ENCODE results near the gene MYF5. TPM values are rescaled to one million over a fixed set of nuclear protein-coding genes. Genes with fewer than 3 reads are reported as not detected.

MYF5 gene
- total RNA-seq, 1 experiment from 2014 or later, result not detected

DNA sequence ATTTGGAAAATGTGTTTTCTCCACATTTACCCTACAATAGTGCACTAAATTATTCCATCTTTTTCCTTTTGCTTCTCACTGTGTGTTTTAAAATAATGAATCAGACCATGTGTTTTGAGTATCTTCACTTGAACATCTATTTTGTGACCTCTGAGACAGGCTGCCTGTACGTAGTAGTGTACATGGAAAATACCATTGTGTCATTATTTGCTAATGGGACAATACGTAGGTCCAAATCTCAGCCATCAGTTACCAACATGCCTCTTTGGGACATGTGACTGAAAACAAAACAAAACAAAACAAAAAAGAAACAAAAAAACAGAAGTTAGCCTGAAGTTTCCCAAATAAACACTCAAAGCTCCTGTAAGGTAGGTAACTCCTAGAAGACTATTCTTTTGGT, 16.4 kb upstream of the MYF5 start:
- Histone ChIP-seq H3K4me1 (replicated peaks; ENCODE audit: insufficient read depth) (peaks cover 20% of the 10 kb centered on the region), H3F3A (ENCODE audit: insufficient read depth, low read depth) (peaks cover 14% of the 10 kb centered on the region), H4K20me1 (ENCODE audit: insufficient read depth) (no peaks in the 10 kb centered on the region), H3K79me2 (ENCODE audit: low read depth) (no peaks in the 10 kb centered on the region), H3K27me3 (ENCODE audit: insufficient read depth, low read depth) (no peaks in the 10 kb centered on the region), H3K4me3 (no peak overlapping the region), H3K27ac (no peak overlapping the region), H3K4me2 (no peak overlapping the region), H3K9me3 (ENCODE audit: insufficient read depth, low read depth) (no peaks in the 10 kb centered on the region), H2AFZ (no peak overlapping the region), H3K36me3 (ENCODE audit: low read depth) (no peaks in the 10 kb centered on the region), H3K9me2 (ENCODE audit: insufficient read depth) (no peaks in the 10 kb centered on the region)
- no peak for TF ChIP-seq EZH2 (IDR thresholded peaks at IDR 0.05; ENCODE audit: low read depth)
- TF ChIP-seq, protein P1, sequence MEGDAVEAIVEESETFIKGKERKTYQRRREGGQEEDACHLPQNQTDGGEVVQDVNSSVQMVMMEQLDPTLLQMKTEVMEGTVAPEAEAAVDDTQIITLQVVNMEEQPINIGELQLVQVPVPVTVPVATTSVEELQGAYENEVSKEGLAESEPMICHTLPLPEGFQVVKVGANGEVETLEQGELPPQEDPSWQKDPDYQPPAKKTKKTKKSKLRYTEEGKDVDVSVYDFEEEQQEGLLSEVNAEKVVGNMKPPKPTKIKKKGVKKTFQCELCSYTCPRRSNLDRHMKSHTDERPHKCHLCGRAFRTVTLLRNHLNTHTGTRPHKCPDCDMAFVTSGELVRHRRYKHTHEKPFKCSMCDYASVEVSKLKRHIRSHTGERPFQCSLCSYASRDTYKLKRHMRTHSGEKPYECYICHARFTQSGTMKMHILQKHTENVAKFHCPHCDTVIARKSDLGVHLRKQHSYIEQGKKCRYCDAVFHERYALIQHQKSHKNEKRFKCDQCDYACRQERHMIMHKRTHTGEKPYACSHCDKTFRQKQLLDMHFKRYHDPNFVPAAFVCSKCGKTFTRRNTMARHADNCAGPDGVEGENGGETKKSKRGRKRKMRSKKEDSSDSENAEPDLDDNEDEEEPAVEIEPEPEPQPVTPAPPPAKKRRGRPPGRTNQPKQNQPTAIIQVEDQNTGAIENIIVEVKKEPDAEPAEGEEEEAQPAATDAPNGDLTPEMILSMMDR (conservative IDR thresholded peaks at IDR 0.05), result no peak
- no peak for DNase-seq
- no TSS peak for BruUV-seq (replicated peaks)
- intact Hi-C loops (cut with micrococcal nuclease; ENCODE audit: unreplicated experiment), result no loop called here
- POLR2A ChIA-PET (ENCODE audit: unreplicated experiment), result no interaction called here
- CTCF ChIA-PET, result no interaction called here

DNA sequence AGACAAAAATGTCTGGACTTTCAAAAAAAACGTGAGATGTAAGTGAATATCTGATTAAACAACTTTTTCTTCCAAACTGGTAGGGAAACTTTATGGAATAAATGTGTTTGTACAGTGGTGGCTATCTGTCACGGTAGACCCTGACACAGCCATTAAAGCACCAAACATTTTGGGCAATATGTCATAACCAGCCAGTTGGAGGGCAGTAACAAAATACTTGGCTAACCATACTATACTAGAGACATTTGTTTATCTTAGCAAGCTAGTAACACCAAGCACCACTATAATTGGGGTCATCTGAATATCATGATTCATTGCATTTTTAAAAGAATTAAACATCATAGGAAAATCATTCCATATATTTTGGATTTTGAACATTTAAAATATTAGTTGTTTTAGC, 15.3 kb upstream of the MYF5 start:
- Histone ChIP-seq H3K27ac (no peak overlapping the region), H3K79me2 (ENCODE audit: low read depth) (no peaks in the 10 kb centered on the region), H4K20me1 (ENCODE audit: insufficient read depth) (no peaks in the 10 kb centered on the region), H2AFZ (no peak overlapping the region), H3K4me3 (no peak overlapping the region), H3K4me2 (no peak overlapping the region), H3K9me3 (ENCODE audit: insufficient read depth, low read depth) (no peaks in the 10 kb centered on the region), H3F3A (ENCODE audit: insufficient read depth, low read depth) (peaks cover 14% of the 10 kb centered on the region), H3K4me1 (replicated peaks; ENCODE audit: insufficient read depth) (peaks cover 20% of the 10 kb centered on the region), H3K27me3 (ENCODE audit: insufficient read depth, low read depth) (no peaks in the 10 kb centered on the region), H3K9me2 (ENCODE audit: insufficient read depth) (no peaks in the 10 kb centered on the region), H3K36me3 (ENCODE audit: low read depth) (no peaks in the 10 kb centered on the region)
- intact Hi-C loops (cut with micrococcal nuclease; ENCODE audit: unreplicated experiment), result no loop called here
- no TSS peak for BruUV-seq (replicated peaks)
- ChIA-PET POLR2A (ENCODE audit: unreplicated experiment) (no interaction called here), CTCF (no interaction called here)
- no peak for DNase-seq
- no peak for TF ChIP-seq EZH2 (IDR thresholded peaks at IDR 0.05; ENCODE audit: low read depth)
- TF ChIP-seq, protein P1 (conservative IDR thresholded peaks at IDR 0.05), result no peak

DNA sequence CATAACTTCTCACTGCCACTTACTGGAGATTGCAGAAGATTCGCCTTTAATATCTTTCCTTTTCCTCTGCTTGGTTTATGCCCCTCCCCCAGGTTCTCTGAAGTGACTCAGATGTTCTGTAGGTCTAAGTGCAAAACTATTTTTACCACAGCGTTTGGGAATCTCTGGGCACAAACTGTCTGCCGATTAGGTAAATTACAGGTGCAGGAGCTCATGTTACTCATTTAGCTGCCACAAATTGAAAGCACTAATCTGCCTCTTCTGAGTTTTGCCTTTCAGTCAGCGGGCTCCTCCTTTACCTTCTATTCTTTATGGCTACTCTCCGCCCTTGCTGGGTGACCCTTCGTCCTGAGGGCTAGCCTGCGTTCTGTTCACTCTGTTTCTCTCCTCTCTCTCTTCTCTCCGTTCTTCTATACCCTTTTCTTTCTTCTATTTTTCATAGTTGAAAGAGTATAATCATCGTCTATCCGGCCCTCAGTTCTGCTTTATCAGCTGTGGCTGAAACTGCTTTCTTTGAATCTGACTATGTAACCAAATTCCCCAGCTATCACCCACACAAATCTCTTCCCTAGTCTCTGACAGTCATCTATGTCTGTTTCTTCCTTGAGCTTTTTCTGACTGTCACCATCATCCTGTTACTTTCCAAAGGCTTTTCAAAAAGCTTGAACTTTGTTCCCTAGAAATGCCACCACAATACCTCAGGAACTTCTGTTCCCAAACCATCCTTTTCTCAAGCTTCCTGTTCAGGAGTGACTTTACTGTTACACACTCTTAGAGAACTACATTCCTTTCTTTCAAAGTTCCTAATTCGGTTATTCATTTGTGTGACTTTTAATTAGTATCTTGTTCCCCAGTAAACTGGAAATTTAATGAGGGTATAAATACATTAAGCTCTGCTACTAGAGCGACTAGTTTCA, 13.6 kb upstream of the MYF5 start:
- intact Hi-C loops (cut with micrococcal nuclease; ENCODE audit: unreplicated experiment), result no loop called here
- BruUV-seq (replicated peaks), result TSS peak; percentile 91
- Histone ChIP-seq H3K27me3 (ENCODE audit: insufficient read depth, low read depth) (no peaks in the 10 kb centered on the region), H3K4me1 (replicated peaks; ENCODE audit: insufficient read depth) (peaks cover 20% of the 10 kb centered on the region), H3K9me3 (ENCODE audit: insufficient read depth, low read depth) (no peaks in the 10 kb centered on the region), H3K79me2 (ENCODE audit: low read depth) (no peaks in the 10 kb centered on the region), H3F3A (ENCODE audit: insufficient read depth, low read depth) (peaks cover 14% of the 10 kb centered on the region), H3K27ac (peak overlapping the region; percentile 72), H3K4me2 (peak overlapping the region; percentile 72), H3K4me3 (peak overlapping the region; percentile 39; the same call in 1 of the 2 replicates), H3K9me2 (ENCODE audit: insufficient read depth) (no peaks in the 10 kb centered on the region), H2AFZ (peak overlapping the region; percentile 80), H4K20me1 (ENCODE audit: insufficient read depth) (no peaks in the 10 kb centered on the region), H3K36me3 (ENCODE audit: low read depth) (no peaks in the 10 kb centered on the region)
- TF ChIP-seq, protein P1 (conservative IDR thresholded peaks at IDR 0.05), result no peak
- TF ChIP-seq EZH2 (IDR thresholded peaks at IDR 0.05; ENCODE audit: low read depth), result no peak
- ChIA-PET CTCF (interaction anchor here (0.6 kb wide), 1 partner anchor 24 kb away, joined by 3 read pairs; no protein-coding TSS in a partner anchor), POLR2A (ENCODE audit: unreplicated experiment) (interaction anchor here (0.6 kb wide), 1 partner anchor 39 kb away, joined by 3 read pairs; no protein-coding TSS in a partner anchor)
- peak; percentile 38 to 75 for DNase-seq
